HG03135 (cell line): ENCODE measurements around the gene SAMD13.
A peak's percentile ranks its signal among the peaks of the same experiment; 100 is the strongest.
"Not testable (repeated sequence)": the region's sequence is repeated elsewhere in the genome, so short reads cannot be mapped to it uniquely, and the experiment has no call there.

Experiments
- ATAC-seq: cut with Tn5 transposase; IDR thresholded peaks from one replicate; pipeline ENCODE4 v1.9.1; 2021; ENCODE audit warnings: mild to moderate bottlenecking, moderate library complexity; ENCODE audit not compliant: unreplicated experiment

SAMD13 gene

GRCh38 chr1:84283381-84283780 lies 18.1 kb upstream of the SAMD13 start:
- no peak for ATAC-seq

- ATAC-seq = no peak
Observed at GRCh38 chr1:84286071-84286470, 15.4 kb upstream of the SAMD13 start.

- not testable (repeated sequence) for ATAC-seq
Observed at GRCh38 chr1:84287389-84287788, 14.1 kb upstream of the SAMD13 start.

GRCh38 chr1:84289169-84289785 lies 12.2 kb upstream of the SAMD13 start:
- no peak for ATAC-seq

- ATAC-seq = no peak
Observed at GRCh38 chr1:84291882-84292655, 9.4 kb upstream of the SAMD13 start.

- no peak for ATAC-seq
Observed at GRCh38 chr1:84293766-84294165, 7.7 kb upstream of the SAMD13 start.

GRCh38 chr1:84294751-84295150 lies 6.8 kb upstream of the SAMD13 start:
- ATAC-seq = no peak

- ATAC-seq = no peak
Observed at GRCh38 chr1:84297546-84298244, 3.8 kb upstream of the SAMD13 start.

GRCh38 chr1:84298328-84298683 lies 3.2 kb upstream of the SAMD13 start:
- ATAC-seq = peak; percentile 75

GRCh38 chr1:84298684-84299535 lies 2.6 kb upstream of the SAMD13 start:
- ATAC-seq = peak; percentile 43

GRCh38 chr1:84299536-84300170 lies 1.9 kb upstream of the SAMD13 start:
- ATAC-seq = no peak

- no peak for ATAC-seq
Observed at GRCh38 chr1:84300501-84300900, 1.0 kb upstream of the SAMD13 start.

GRCh38 chr1:84301785-84302385 lies 377 bp downstream of the SAMD13 start:
- no peak for ATAC-seq

GRCh38 chr1:84303314-84303830 lies 1.9 kb downstream of the SAMD13 start:
- no peak for ATAC-seq

- no peak for ATAC-seq
Observed at GRCh38 chr1:84307398-84307797, 5.9 kb downstream of the SAMD13 start.

- ATAC-seq = no peak
Observed at GRCh38 chr1:84311296-84311695, 9.8 kb downstream of the SAMD13 start.

- ATAC-seq = no peak
Observed at GRCh38 chr1:84319662-84320061, 18.2 kb downstream of the SAMD13 start.

GRCh38 chr1:84327830-84328229 lies 26.3 kb downstream of the SAMD13 start:
- no peak for ATAC-seq

GRCh38 chr1:84330125-84330984 lies 28.8 kb downstream of the SAMD13 start:
- ATAC-seq = no peak
